WERI-Rb-1 (cell line): ENCODE results near the gene ARRDC2.

ENCODE experiments used
- DNase-seq: peaks from one replicate; pipeline ENCODE4 v3.0.0-alpha.2; 2020
- H3K27ac ChIP-seq: fragments of 250-450 bp; sonication (Bioruptor Pico); 2 replicates; pipeline ENCODE4 v1.5.1; 2020; ENCODE audit warnings: mild to moderate bottlenecking, moderate library complexity
- H3K27me3 ChIP-seq: fragments of 250-450 bp; sonication (Bioruptor Pico); 2 replicates; pipeline ENCODE4 v1.5.1; 2021; ENCODE audit warnings: mild to moderate bottlenecking, low read depth, moderate library complexity; ENCODE audit not compliant: insufficient read depth, severe bottlenecking
- H3K36me3 ChIP-seq: fragments of 250-450 bp; sonication (Bioruptor Pico); 2 replicates; pipeline ENCODE4 v1.5.1; 2020; ENCODE audit warnings: mild to moderate bottlenecking, moderate library complexity
- H3K4me3 ChIP-seq: 2 replicates; pipeline ENCODE4 v1.5.1; 2011; ENCODE audit warnings: low read depth, mild to moderate bottlenecking, control low read depth, low read length
- H3K9me3 ChIP-seq: fragments of 250-450 bp; sonication (Bioruptor Pico); 2 replicates; pipeline ENCODE4 v1.5.1; 2021; ENCODE audit warnings: mild to moderate bottlenecking, moderate library complexity; ENCODE audit not compliant: severe bottlenecking
- TF ChIP-seq, protein P1 (sequence below): IDR thresholded peaks from 2 replicates; pipeline ENCODE4 v1.5.1; 2011; ENCODE audit warnings: low read depth, mild to moderate bottlenecking, control low read depth, inconsistent platforms, low read length

ARRDC2 gene

GRCh38 chr19:18058208-18059009 lies 50.4 kb downstream of the ARRDC2 start:
- peak; percentile 73 for DNase-seq
- no peaks in the 10 kb centered on the region for H3K9me3 ChIP-seq
- H3K4me3 ChIP-seq, result peak overlapping the region; percentile 39
- TF ChIP-seq, protein P1, sequence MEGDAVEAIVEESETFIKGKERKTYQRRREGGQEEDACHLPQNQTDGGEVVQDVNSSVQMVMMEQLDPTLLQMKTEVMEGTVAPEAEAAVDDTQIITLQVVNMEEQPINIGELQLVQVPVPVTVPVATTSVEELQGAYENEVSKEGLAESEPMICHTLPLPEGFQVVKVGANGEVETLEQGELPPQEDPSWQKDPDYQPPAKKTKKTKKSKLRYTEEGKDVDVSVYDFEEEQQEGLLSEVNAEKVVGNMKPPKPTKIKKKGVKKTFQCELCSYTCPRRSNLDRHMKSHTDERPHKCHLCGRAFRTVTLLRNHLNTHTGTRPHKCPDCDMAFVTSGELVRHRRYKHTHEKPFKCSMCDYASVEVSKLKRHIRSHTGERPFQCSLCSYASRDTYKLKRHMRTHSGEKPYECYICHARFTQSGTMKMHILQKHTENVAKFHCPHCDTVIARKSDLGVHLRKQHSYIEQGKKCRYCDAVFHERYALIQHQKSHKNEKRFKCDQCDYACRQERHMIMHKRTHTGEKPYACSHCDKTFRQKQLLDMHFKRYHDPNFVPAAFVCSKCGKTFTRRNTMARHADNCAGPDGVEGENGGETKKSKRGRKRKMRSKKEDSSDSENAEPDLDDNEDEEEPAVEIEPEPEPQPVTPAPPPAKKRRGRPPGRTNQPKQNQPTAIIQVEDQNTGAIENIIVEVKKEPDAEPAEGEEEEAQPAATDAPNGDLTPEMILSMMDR, result peak; percentile 80
- peak overlapping the region; percentile 41 for H3K27ac ChIP-seq
- H3K36me3 ChIP-seq, result no peaks in the 10 kb centered on the region
- H3K27me3 ChIP-seq, result no peaks in the 10 kb centered on the region

- Histone ChIP-seq H3K36me3 (no peaks in the 10 kb centered on the region), H3K27ac (no peak overlapping the region), H3K4me3 (no peak overlapping the region), H3K9me3 (no peaks in the 10 kb centered on the region), H3K27me3 (no peaks in the 10 kb centered on the region)
- TF ChIP-seq, protein P1, result no peak
- no peak for DNase-seq
These were observed 51.3 kb downstream of the ARRDC2 start for GRCh38 chr19:18059297-18059696.

DNA sequence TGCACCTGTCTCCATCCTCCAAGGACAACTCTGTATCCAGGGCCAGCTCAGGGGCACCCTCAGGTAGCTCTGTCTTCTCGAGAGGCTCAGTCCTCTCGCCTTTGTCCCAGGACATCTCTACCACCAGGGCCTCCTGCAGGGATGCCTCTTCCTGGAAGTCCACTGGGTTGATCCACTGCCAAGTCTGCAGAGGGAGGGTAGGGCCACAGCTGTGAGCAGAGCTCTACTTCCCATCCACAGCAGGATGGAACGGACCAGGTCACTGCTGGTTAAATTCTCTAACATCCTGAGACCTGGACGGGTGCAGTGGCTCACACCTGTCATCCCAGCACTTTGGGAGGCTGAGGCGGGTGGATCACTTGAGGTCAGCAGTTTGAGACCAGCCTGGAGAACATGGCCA lies 51.9 kb downstream of the ARRDC2 start:
- H3K4me3 ChIP-seq, result no peak overlapping the region
- no peak for DNase-seq
- TF ChIP-seq, protein P1, result no peak
- H3K27ac ChIP-seq, result no peak overlapping the region
- no peaks in the 10 kb centered on the region for H3K9me3 ChIP-seq
- H3K36me3 ChIP-seq, result no peaks in the 10 kb centered on the region
- H3K27me3 ChIP-seq, result no peaks in the 10 kb centered on the region

DNA sequence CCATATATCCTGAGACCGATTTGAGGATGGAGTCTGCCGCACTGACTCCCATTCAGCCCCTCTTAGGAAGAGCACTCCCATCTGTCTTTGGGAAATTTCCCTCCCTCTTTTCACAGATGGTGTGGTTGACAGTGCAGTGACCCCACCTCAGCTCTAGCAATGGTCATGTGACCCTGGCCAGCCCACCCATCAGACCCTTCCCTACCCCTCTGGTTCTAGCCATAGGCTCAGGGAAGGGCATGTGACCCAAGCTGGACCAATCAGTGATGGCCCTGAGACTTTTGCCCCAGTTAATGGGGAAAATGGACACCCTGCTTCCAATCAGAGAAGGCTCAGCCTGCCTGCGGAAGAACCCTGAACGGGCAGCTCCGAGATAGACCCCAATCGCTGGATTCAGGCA lies 52.5 kb downstream of the ARRDC2 start:
- H3K4me3 ChIP-seq, result no peak overlapping the region
- DNase-seq, result peak; percentile 39
- H3K36me3 ChIP-seq, result no peaks in the 10 kb centered on the region
- H3K9me3 ChIP-seq, result no peaks in the 10 kb centered on the region
- TF ChIP-seq, protein P1, result no peak
- H3K27ac ChIP-seq, result no peak overlapping the region
- H3K27me3 ChIP-seq, result no peaks in the 10 kb centered on the region

DNA sequence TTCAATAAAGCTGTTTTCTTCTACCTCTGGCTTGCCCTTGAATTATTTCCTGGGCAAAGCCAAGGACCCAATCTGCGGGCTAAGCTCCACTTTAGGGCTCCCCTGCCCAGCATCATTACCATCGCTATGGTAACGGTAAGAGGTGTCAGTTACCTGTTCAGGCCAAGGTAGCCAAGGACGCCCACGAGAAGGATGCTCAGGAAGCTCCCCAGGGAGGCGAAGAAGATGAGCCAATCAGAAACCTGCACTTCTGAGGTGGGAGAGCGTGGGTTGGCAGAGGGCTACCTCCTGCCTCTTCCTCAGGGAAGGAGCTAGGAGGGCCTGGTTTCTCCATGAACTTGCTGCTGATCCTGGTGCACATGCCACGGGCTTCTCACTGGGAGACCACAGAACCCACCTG lies 54.1 kb downstream of the ARRDC2 start:
- Histone ChIP-seq H3K9me3 (no peaks in the 10 kb centered on the region), H3K4me3 (no peak overlapping the region), H3K36me3 (no peaks in the 10 kb centered on the region), H3K27me3 (no peaks in the 10 kb centered on the region), H3K27ac (no peak overlapping the region)
- DNase-seq, result no peak
- TF ChIP-seq, protein P1, result no peak

- Histone ChIP-seq H3K4me3 (no peak overlapping the region), H3K9me3 (no peaks in the 10 kb centered on the region), H3K27ac (no peak overlapping the region), H3K27me3 (no peaks in the 10 kb centered on the region), H3K36me3 (no peaks in the 10 kb centered on the region)
- DNase-seq, result peak; percentile 40
- TF ChIP-seq, protein P1, result peak; percentile 56
These were observed 55.5 kb downstream of the ARRDC2 start for GRCh38 chr19:18063463-18063862.
